IPS-18a (cell line): ENCODE measurements around the gene HLA-DQA1.
"Not testable (repeated sequence)": the region's sequence is repeated elsewhere in the genome, so short reads cannot be mapped to it uniquely, and the experiment has no call there.

Source experiments
- H3K27ac ChIP-seq: one replicate; pipeline ENCODE4 v1.5.1; 2013; ENCODE audit warnings: low read length
- H3K27me3 ChIP-seq: one replicate; pipeline ENCODE4 v1.6.1; 2013; ENCODE audit warnings: mild to moderate bottlenecking, low read length; ENCODE audit not compliant: control insufficient read depth, insufficient read depth
- H3K36me3 ChIP-seq: one replicate; pipeline ENCODE4 v1.6.1; 2013; ENCODE audit warnings: low read depth, low read length; ENCODE audit not compliant: control insufficient read depth
- H3K4me1 ChIP-seq: one replicate; pipeline ENCODE4 v1.6.1; 2013; ENCODE audit warnings: low read depth, low read length; ENCODE audit not compliant: control insufficient read depth
- H3K4me3 ChIP-seq: one replicate; pipeline ENCODE4 v1.5.1; 2013; ENCODE audit warnings: low read length
- H3K9ac ChIP-seq: one replicate; pipeline ENCODE4 v1.6.1; 2013; ENCODE audit warnings: mild to moderate bottlenecking, low read length, moderate library complexity
- H3K9me3 ChIP-seq: one replicate; pipeline ENCODE4 v1.6.1; 2013; ENCODE audit warnings: low read depth, low read length; ENCODE audit not compliant: control insufficient read depth

Gene HLA-DQA1

DNA sequence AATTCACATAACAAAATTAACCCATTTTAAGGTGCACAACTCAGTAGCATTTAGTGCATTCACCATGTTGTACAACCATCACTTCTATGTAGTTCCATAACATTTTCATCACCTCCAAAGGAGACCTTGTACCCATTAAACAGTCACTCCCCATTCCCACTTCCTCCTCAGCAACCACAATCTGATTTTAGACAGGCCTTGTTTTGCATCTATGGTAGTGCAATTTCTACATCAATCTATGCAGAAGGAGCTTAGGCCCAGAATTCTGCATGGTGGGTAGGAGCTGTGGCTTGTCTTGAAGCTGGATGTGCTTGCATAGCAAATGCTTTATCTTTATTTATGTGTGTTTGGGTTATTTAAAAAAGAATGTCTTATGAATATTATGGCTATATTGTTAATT lies 13.5 kb upstream of the HLA-DQA1 start:
- H3K4me1 ChIP-seq, result no peaks in the 10 kb centered on the region
- H3K27me3 ChIP-seq, result no peaks in the 10 kb centered on the region
- no peaks in the 10 kb centered on the region for H3K9me3 ChIP-seq
- H3K36me3 ChIP-seq, result no peaks in the 10 kb centered on the region
- no peak overlapping the region for H3K4me3 ChIP-seq
- no peak overlapping the region for H3K27ac ChIP-seq
- no peak overlapping the region for H3K9ac ChIP-seq

- no peak overlapping the region for H3K9ac ChIP-seq
- H3K4me1 ChIP-seq, result no peaks in the 10 kb centered on the region
- no peaks in the 10 kb centered on the region for H3K27me3 ChIP-seq
- no peaks in the 10 kb centered on the region for H3K9me3 ChIP-seq
- no peaks in the 10 kb centered on the region for H3K36me3 ChIP-seq
- H3K4me3 ChIP-seq, result no peak overlapping the region
- no peak overlapping the region for H3K27ac ChIP-seq
Observed at GRCh38 chr6:32624565-32624964, 12.6 kb upstream of the HLA-DQA1 start.

- Histone ChIP-seq H3K36me3 (no peaks in the 10 kb centered on the region), H3K4me1 (no peaks in the 10 kb centered on the region), H3K4me3 (no peak overlapping the region), H3K27me3 (no peaks in the 10 kb centered on the region), H3K9me3 (no peaks in the 10 kb centered on the region), H3K27ac (no peak overlapping the region), H3K9ac (no peak overlapping the region)
Observed at GRCh38 chr6:32625137-32625536, 12.1 kb upstream of the HLA-DQA1 start.

- H3K4me1 ChIP-seq, result no peaks in the 10 kb centered on the region
- no peak overlapping the region for H3K27ac ChIP-seq
- H3K4me3 ChIP-seq, result no peak overlapping the region
- no peaks in the 10 kb centered on the region for H3K27me3 ChIP-seq
- H3K9ac ChIP-seq, result no peak overlapping the region
- H3K36me3 ChIP-seq, result no peaks in the 10 kb centered on the region
- no peaks in the 10 kb centered on the region for H3K9me3 ChIP-seq
Observed at GRCh38 chr6:32627249-32627648, 10.0 kb upstream of the HLA-DQA1 start.

GRCh38 chr6:32627831-32628230 lies 9.4 kb upstream of the HLA-DQA1 start:
- no peaks in the 10 kb centered on the region for H3K4me1 ChIP-seq
- no peak overlapping the region for H3K9ac ChIP-seq

GRCh38 chr6:32629793-32630192 lies 7.4 kb upstream of the HLA-DQA1 start:
- H3K27me3 ChIP-seq, H3K4me3 ChIP-seq, H3K27ac ChIP-seq: not testable (repeated sequence)

More at GRCh38 chr6:32627831-32628230, 9.4 kb upstream of the HLA-DQA1 start:
- Histone ChIP-seq H3K4me3 (no peak overlapping the region), H3K27me3 (no peaks in the 10 kb centered on the region), H3K36me3 (no peaks in the 10 kb centered on the region), H3K27ac (no peak overlapping the region), H3K9me3 (no peaks in the 10 kb centered on the region)

GRCh38 chr6:32635526-32636123 lies 1.6 kb upstream of the HLA-DQA1 start:
- H3K4me1 ChIP-seq, result no peaks in the 10 kb centered on the region
- no peak overlapping the region for H3K9ac ChIP-seq
- no peaks in the 10 kb centered on the region for H3K9me3 ChIP-seq
- H3K4me3 ChIP-seq, result no peak overlapping the region
- H3K36me3 ChIP-seq, result no peaks in the 10 kb centered on the region
- H3K27me3 ChIP-seq, result no peaks in the 10 kb centered on the region
- no peak overlapping the region for H3K27ac ChIP-seq

More at GRCh38 chr6:32629793-32630192, 7.4 kb upstream of the HLA-DQA1 start:
- H3K9me3 ChIP-seq, H3K36me3 ChIP-seq, H3K9ac ChIP-seq, H3K4me1 ChIP-seq: not testable (repeated sequence)

DNA sequence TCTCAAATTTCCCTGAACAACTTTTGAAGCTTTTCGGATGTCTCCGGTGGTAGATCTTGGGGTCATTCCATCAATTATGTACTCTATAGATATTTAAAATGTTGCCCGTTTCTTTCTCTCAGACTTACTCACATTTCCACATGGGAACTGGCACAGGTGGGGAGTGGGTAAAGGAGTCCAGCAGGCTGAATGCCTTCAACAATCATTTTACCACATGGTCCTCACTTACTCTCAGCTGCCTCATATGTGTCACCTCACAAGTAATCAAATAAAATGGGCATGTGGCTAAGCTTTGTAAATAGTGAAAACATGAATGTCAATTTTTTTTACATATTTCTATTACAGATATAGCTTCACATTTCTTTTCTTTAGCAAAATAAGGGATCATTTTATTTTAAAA lies 677 bp downstream of the HLA-DQA1 start:
- no peaks in the 10 kb centered on the region for H3K27me3 ChIP-seq
- no peak overlapping the region for H3K4me3 ChIP-seq
- no peak overlapping the region for H3K9ac ChIP-seq

GRCh38 chr6:32638532-32639219 lies 1.5 kb downstream of the HLA-DQA1 start:
- Histone ChIP-seq H3K36me3 (no peaks in the 10 kb centered on the region), H3K9ac (no peak overlapping the region), H3K27me3 (no peaks in the 10 kb centered on the region), H3K4me1 (no peaks in the 10 kb centered on the region), H3K9me3 (no peaks in the 10 kb centered on the region), H3K4me3 (no peak overlapping the region), H3K27ac (no peak overlapping the region)

More for the DNA sequence above, 677 bp downstream of the HLA-DQA1 start:
- no peaks in the 10 kb centered on the region for H3K4me1 ChIP-seq
- H3K36me3 ChIP-seq, result no peaks in the 10 kb centered on the region
- no peaks in the 10 kb centered on the region for H3K9me3 ChIP-seq
- no peak overlapping the region for H3K27ac ChIP-seq

- no peak overlapping the region for H3K9ac ChIP-seq
- H3K4me1 ChIP-seq, result no peaks in the 10 kb centered on the region
- no peaks in the 10 kb centered on the region for H3K9me3 ChIP-seq
- H3K36me3 ChIP-seq, result no peaks in the 10 kb centered on the region
- no peaks in the 10 kb centered on the region for H3K27me3 ChIP-seq
- no peak overlapping the region for H3K4me3 ChIP-seq
- H3K27ac ChIP-seq, result no peak overlapping the region
Observed at GRCh38 chr6:32639440-32640394, 2.5 kb downstream of the HLA-DQA1 start.

DNA sequence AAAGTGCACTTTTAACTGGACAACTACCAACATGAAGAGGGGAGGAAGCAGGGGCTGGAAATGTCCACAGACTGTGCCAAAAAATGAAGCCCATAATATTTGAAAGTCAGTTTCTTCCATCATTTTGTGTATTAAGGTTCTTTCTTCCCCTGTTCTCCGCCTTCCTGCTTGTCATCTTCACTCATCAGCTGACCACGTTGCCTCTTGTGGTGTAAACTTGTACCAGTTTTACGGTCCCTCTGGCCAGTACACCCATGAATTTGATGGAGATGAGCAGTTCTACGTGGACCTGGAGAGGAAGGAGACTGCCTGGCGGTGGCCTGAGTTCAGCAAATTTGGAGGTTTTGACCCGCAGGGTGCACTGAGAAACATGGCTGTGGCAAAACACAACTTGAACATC lies 3.9 kb downstream of the HLA-DQA1 start:
- Histone ChIP-seq H3K4me1 (no peaks in the 10 kb centered on the region), H3K36me3 (no peaks in the 10 kb centered on the region), H3K27me3 (no peaks in the 10 kb centered on the region), H3K4me3 (no peak overlapping the region), H3K9me3 (no peaks in the 10 kb centered on the region), H3K9ac (no peak overlapping the region), H3K27ac (no peak overlapping the region)
